Lung (tissue), 16 donors: ENCODE measurements around the gene EFNA4. TPM values are rescaled to one million over a fixed set of nuclear protein-coding genes. Genes with fewer than 3 reads are reported as not detected.

Experiments used
- ATAC-seq: fragments of 200-7000 bp; cut with Tn5 transposase; one replicate; pipeline ENCODE4 v1.9.1; 2020; ENCODE audit warnings: moderate number of reproducible peaks; ENCODE audit not compliant: insufficient read depth, low FRiP score
- DNase-seq, 3 donors: peaks; one replicate each; pipeline ENCODE4 v3.0.0-alpha.2; 2013 to 2017
- H3K27ac ChIP-seq, 2 donors: one replicate each; pipeline ENCODE4 v1.5.1; 2013; ENCODE audit warnings: mild to moderate bottlenecking in 2 of 2, moderate library complexity in 2 of 2, control low read depth in 1 of 2, inconsistent platforms in 1 of 2, low read depth in 1 of 2, low read length in 1 of 2
- H3K27me3 ChIP-seq, 3 donors: one replicate each; pipeline ENCODE4 v1.5.1; 2013; ENCODE audit warnings: low read length in 2 of 3; ENCODE audit not compliant: control insufficient read depth in 3 of 3, insufficient read depth in 3 of 3
- H3K36me3 ChIP-seq, 4 donors: one replicate each; pipeline ENCODE4 v1.5.1; 2013; ENCODE audit warnings: low read length in 4 of 4, mild to moderate bottlenecking in 1 of 4, moderate library complexity in 1 of 4; ENCODE audit not compliant: control insufficient read depth in 4 of 4, insufficient read depth in 4 of 4
- H3K4me1 ChIP-seq, 5 donors: one replicate each; pipeline ENCODE4 v1.5.1; 2013; ENCODE audit warnings: low read length in 5 of 5, mild to moderate bottlenecking in 2 of 5, moderate library complexity in 1 of 5; ENCODE audit not compliant: control insufficient read depth in 5 of 5, insufficient read depth in 5 of 5
- H3K4me3 ChIP-seq: one replicate; pipeline ENCODE4 v1.5.1; 2013; ENCODE audit warnings: mild to moderate bottlenecking, control low read depth, moderate library complexity
- H3K9ac ChIP-seq, 2 donors: one replicate each; pipeline ENCODE4 v1.5.1; 2013; ENCODE audit warnings: low read length in 2 of 2, control low read depth in 1 of 2; ENCODE audit not compliant: insufficient read depth in 1 of 2
- H3K9me3 ChIP-seq, 4 donors: one replicate each; pipeline ENCODE4 v1.5.1; 2013; ENCODE audit warnings: low read length in 3 of 4, mild to moderate bottlenecking in 1 of 4, moderate library complexity in 1 of 4; ENCODE audit not compliant: control insufficient read depth in 4 of 4, insufficient read depth in 3 of 4
- CTCF ChIP-seq: IDR thresholded peaks from 2 replicates; pipeline ENCODE4 v1.5.1; 2012; ENCODE audit warnings: mild to moderate bottlenecking; ENCODE audit errors: control extremely low read depth, extremely low read depth
- WGBS, 2 donors: extraction: QIAGEN DNeasy Blood & Tissue Kit; methylation state at CpG; one replicate each; pipeline ENCODE4 v1.1.7; 2013; 5-methylcytosine and 5-hydroxymethylcytosine counted together
- long read RNA-seq, 5 donors: transcript quantifications; one replicate each; lab custom pipeline, GENCODE V29; 2026
- polyA plus RNA-seq, 2 donors: library from polyadenylated mRNA; stranded (reverse); fragments of 200-250 nt; gene quantifications; one replicate each; pipeline ENCODE4 v1.2.1, GENCODE V29; 2013
- total RNA-seq, 2 donors: library from RNA; depleted of rRNA in 1 of 2; stranded (reverse); fragments of >200 nt in 1 of 2; gene quantifications; one replicate each; pipeline ENCODE4 v1.2.1, GENCODE V29; 2014 to 2021
- donor health status: control.
- donor health status: control.
- donor health status: Bipolar disorder and iron deficiency.
- donor health status: healthy.
- donor health status: DM: yes; HTN: yes; CAD: no.

Gene EFNA4
- total RNA-seq (10 to 100 TPM in 1 of 2 donors, 1 to 10 TPM in 1; 8.3 to 13.4 TPM), polyA plus RNA-seq (10 to 100 TPM in 1 of 2 donors, 1 to 10 TPM in 1; 9.2 to 11.2 TPM)
- long read RNA-seq, donor 1, transcript EFNA4-202 (4 exons, 1,263 nt): major isoform, 7 of 17 reads
- long read RNA-seq, donor 1, partial matches to known transcripts: 10 of 17 reads
- long read RNA-seq, donor 1, other reads (novel, unspliced or antisense): 0 of 17 reads
- long read RNA-seq, donor 2, partial matches to known transcripts: 7 of 10 reads
- long read RNA-seq, donor 2, other reads (novel, unspliced or antisense): 0 of 10 reads
- long read RNA-seq, donor 3, transcript EFNA4-202 (4 exons, 1,263 nt): major isoform, 8 of 11 reads
- long read RNA-seq, donor 3, partial matches to known transcripts: 0 of 11 reads
- long read RNA-seq, donor 3, other reads (novel, unspliced or antisense): 0 of 11 reads
- long read RNA-seq, donor 4, partial matches to known transcripts: 5 of 6 reads
- long read RNA-seq, donor 4, other reads (novel, unspliced or antisense): 0 of 6 reads
- long read RNA-seq, donor 5, transcript EFNA4-202 (4 exons, 1,263 nt): major isoform, 11 of 11 reads
- long read RNA-seq, donor 5, partial matches to known transcripts: 0 of 11 reads
- long read RNA-seq, donor 5, other reads (novel, unspliced or antisense): 0 of 11 reads

GRCh38 chr1:155063550-155064110, at the start of gene EFNA4:
TSS of gene EFNA4 (plus strand) at chr1:155063740. CDS start at chr1:155063824, 84 bp downstream.
- DNase-seq (peak; percentile 91 to 95 (median 93)), ATAC-seq (peak; percentile 96)
- no peaks in the 10 kb centered on the region for H3K9me3 ChIP-seq
- peaks cover 0 to 15% (median 6%) of the 10 kb centered on the region in 4 donors for H3K36me3 ChIP-seq
- peak within 1 kb of the TSS; percentile 81 to 89 for H3K27ac ChIP-seq
- peaks cover 0 to 4% (median 0%) of the 10 kb centered on the region in 3 donors for H3K27me3 ChIP-seq
- H3K4me1 ChIP-seq: peaks cover 0 to 31% (median 10%) of the 10 kb centered on the region in 5 donors
- TF ChIP-seq CTCF: no peak
- H3K4me3 ChIP-seq: peak within 1 kb of the TSS; percentile 67
- H3K9ac ChIP-seq: peak within 1 kb of the TSS; percentile 46 to 90
- WGBS, 2 donors: 0% methylated on average over 46 to 57 of the region's 57 CpGs

DNA sequence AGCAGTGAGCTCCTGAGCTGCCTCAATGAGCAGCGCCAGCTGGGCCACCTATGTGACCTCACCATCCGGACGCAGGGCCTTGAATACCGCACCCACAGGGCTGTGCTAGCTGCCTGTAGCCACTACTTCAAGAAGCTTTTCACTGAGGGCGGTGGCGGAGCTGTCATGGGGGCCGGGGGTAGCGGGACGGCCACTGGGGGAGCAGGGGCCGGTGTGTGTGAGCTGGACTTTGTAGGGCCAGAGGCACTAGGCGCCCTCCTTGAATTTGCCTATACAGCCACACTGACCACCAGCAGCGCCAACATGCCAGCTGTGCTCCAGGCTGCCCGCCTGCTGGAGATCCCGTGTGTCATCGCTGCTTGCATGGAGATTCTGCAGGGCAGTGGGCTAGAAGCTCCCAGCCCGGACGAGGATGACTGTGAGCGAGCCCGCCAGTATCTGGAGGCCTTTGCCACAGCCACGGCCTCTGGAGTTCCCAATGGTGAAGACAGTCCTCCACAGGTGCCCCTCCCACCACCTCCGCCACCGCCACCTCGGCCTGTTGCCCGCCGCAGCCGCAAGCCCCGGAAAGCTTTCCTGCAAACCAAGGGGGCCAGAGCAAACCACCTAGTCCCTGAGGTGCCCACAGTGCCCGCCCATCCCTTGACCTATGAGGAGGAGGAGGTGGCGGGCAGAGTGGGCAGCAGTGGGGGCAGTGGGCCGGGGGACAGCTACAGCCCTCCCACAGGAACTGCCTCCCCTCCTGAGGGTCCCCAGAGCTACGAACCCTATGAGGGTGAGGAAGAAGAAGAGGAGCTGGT, 48.6 kb upstream of the EFNA4 start:
- no peaks in the 10 kb centered on the region for H3K27me3 ChIP-seq
- no peak for TF ChIP-seq CTCF
- H3K4me3 ChIP-seq: no peak overlapping the region
- WGBS, 2 donors: 93 to 96% methylated on average over 31 of the region's 31 CpGs
- peak overlapping the region in 1 of 2 donors; percentile 1 for H3K27ac ChIP-seq
- H3K36me3 ChIP-seq: peaks cover 0 to 30% (median 0%) of the 10 kb centered on the region in 4 donors
- no peak for ATAC-seq
- no peak overlapping the region for H3K9ac ChIP-seq
- H3K9me3 ChIP-seq: no peaks in the 10 kb centered on the region
- DNase-seq: no peak
- H3K4me1 ChIP-seq: peaks cover 0 to 29% (median 11%) of the 10 kb centered on the region in 5 donors

DNA sequence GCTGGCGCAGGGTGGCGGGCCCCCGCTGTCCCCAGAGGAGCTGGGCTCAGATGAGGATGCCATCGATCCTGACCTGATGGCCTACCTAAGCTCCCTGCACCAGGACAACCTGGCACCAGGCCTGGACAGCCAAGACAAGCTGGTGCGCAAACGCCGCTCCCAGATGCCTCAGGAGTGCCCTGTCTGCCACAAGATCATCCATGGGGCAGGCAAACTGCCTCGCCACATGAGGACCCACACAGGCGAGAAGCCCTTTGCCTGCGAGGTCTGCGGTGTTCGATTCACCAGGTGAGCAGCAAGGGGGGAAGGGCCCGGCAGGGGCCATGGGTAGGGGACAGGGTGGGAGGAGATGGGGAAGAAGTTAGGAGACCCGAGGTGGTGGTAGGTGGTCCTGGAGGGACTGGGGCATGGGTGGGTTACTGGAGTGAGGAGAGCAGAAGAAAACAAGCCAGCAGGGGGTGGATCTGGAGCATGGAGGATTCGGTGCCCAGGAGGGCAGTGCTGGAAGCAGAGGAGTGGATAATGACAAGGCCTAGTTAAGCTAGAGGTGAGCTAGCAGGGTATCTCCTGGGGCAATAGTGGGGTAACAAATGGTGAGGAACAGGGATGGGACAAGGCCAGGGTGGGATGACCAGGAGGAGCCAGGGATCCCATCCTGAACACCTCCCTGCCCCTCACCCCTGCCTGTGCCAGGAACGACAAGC, 47.9 kb upstream of the EFNA4 start:
- TF ChIP-seq CTCF: no peak
- ATAC-seq (no peak), DNase-seq (no peak)
- H3K4me1 ChIP-seq: peaks cover 0 to 23% (median 4%) of the 10 kb centered on the region in 5 donors
- H3K4me3 ChIP-seq: no peak overlapping the region
- H3K36me3 ChIP-seq: peaks cover 0 to 30% (median 0%) of the 10 kb centered on the region in 4 donors
- no peaks in the 10 kb centered on the region for H3K27me3 ChIP-seq
- H3K9me3 ChIP-seq: no peaks in the 10 kb centered on the region
- H3K9ac ChIP-seq: no peak overlapping the region
- H3K27ac ChIP-seq: peak overlapping the region in 1 of 2 donors; percentile 74
- 86% methylated on average over 16 of the region's 16 CpGs for WGBS, 2 donors
